Measurements from ENCODE around the gene NUCB2.

The NUCB2 gene

GRCh38 chr11:17376493-17376892, 100.0 kb downstream of the NUCB2 start:
- TF ChIP-seq EZH2phosphoT487 (IDR thresholded peaks at IDR 0.05; ENCODE audit: low read depth) (no peak), CTCF (IDR thresholded peaks at IDR 0.05; ENCODE audit: low read depth, low read length) (no peak)

GRCh38 chr11:17378655-17379054, 102.1 kb downstream of the NUCB2 start:
- Histone ChIP-seq H3K36me3 (replicated peaks; ENCODE audit: low read depth, low read length) (no peaks in the 10 kb centered on the region), H3K4me1 (ENCODE audit: low read length) (no peaks in the 10 kb centered on the region), H3K27ac (ENCODE audit: low read length) (no peak overlapping the region)

More at GRCh38 chr11:17376493-17376892, 100.0 kb downstream of the NUCB2 start:
- Histone ChIP-seq H3K79me2 (ENCODE audit: low read length) (no peaks in the 10 kb centered on the region), H3K36me3 (replicated peaks; ENCODE audit: low read depth, low read length) (no peaks in the 10 kb centered on the region), H4K20me1 (ENCODE audit: insufficient read depth, low read length) (no peaks in the 10 kb centered on the region), H3K9me3 (ENCODE audit: insufficient read depth, low read length) (peaks cover 22% of the 10 kb centered on the region), H3K27ac (ENCODE audit: low read length) (no peak overlapping the region), H3K4me3 (ENCODE audit: low read length) (no peak overlapping the region), H3K9ac (ENCODE audit: low read length) (no peak overlapping the region), H3K27me3 (ENCODE audit: low read depth, low read length) (peaks cover 40% of the 10 kb centered on the region), H2AFZ (ENCODE audit: low read depth, low read length) (no peak overlapping the region), H3K4me2 (ENCODE audit: low read length) (no peak overlapping the region), H3K4me1 (ENCODE audit: low read length) (no peaks in the 10 kb centered on the region)

GRCh38 chr11:17379383-17380180, 103.0 kb downstream of the NUCB2 start:
- Histone ChIP-seq H3K27ac (ENCODE audit: low read length) (no peak overlapping the region), H3K4me2 (ENCODE audit: low read length) (no peak overlapping the region), H3K9me3 (ENCODE audit: insufficient read depth, low read length) (0 out of 2 replicates have a peak, but pooled peaks cover 2% of the 10 kb centered on the region), H2AFZ (ENCODE audit: low read depth, low read length) (no peak overlapping the region), H3K36me3 (replicated peaks; ENCODE audit: low read depth, low read length) (no peaks in the 10 kb centered on the region), H3K79me2 (ENCODE audit: low read length) (no peaks in the 10 kb centered on the region), H3K4me3 (ENCODE audit: low read length) (no peak overlapping the region), H3K27me3 (ENCODE audit: low read depth, low read length) (peaks cover 46% of the 10 kb centered on the region), H3K9ac (ENCODE audit: low read length) (no peak overlapping the region), H3K4me1 (ENCODE audit: low read length) (no peaks in the 10 kb centered on the region), H4K20me1 (ENCODE audit: insufficient read depth, low read length) (peaks cover 10% of the 10 kb centered on the region)
- TF ChIP-seq CTCF (IDR thresholded peaks at IDR 0.05; ENCODE audit: low read depth, low read length) = no peak
- TF ChIP-seq EZH2phosphoT487 (IDR thresholded peaks at IDR 0.05; ENCODE audit: low read depth) = no peak

More at GRCh38 chr11:17378655-17379054, 102.1 kb downstream of the NUCB2 start:
- no peak overlapping the region for H3K4me2 ChIP-seq (ENCODE audit: low read length)
- no peaks in the 10 kb centered on the region for H3K79me2 ChIP-seq (ENCODE audit: low read length)
- TF ChIP-seq EZH2phosphoT487 (IDR thresholded peaks at IDR 0.05; ENCODE audit: low read depth) = no peak
- H2AFZ ChIP-seq (ENCODE audit: low read depth, low read length) = no peak overlapping the region
- H4K20me1 ChIP-seq (ENCODE audit: insufficient read depth, low read length) = peaks cover 2% of the 10 kb centered on the region; the same call in 1 of the 2 replicates
- peaks cover 44% of the 10 kb centered on the region for H3K27me3 ChIP-seq (ENCODE audit: low read depth, low read length)
- H3K9me3 ChIP-seq (ENCODE audit: insufficient read depth, low read length) = 0 out of 2 replicates have a peak, but pooled peaks cover 2% of the 10 kb centered on the region
- H3K4me3 ChIP-seq (ENCODE audit: low read length) = no peak overlapping the region
- H3K9ac ChIP-seq (ENCODE audit: low read length) = no peak overlapping the region

GRCh38 chr11:17381156-17381555, 104.6 kb downstream of the NUCB2 start:
- Histone ChIP-seq H3K27ac (ENCODE audit: low read length) (no peak overlapping the region), H3K4me1 (ENCODE audit: low read length) (no peaks in the 10 kb centered on the region), H3K79me2 (ENCODE audit: low read length) (no peaks in the 10 kb centered on the region), H3K9ac (ENCODE audit: low read length) (no peak overlapping the region), H3K4me3 (ENCODE audit: low read length) (no peak overlapping the region), H4K20me1 (ENCODE audit: insufficient read depth, low read length) (peaks cover 11% of the 10 kb centered on the region), H2AFZ (ENCODE audit: low read depth, low read length) (no peak overlapping the region), H3K36me3 (replicated peaks; ENCODE audit: low read depth, low read length) (no peaks in the 10 kb centered on the region), H3K9me3 (ENCODE audit: insufficient read depth, low read length) (0 out of 2 replicates have a peak, but pooled peaks cover 2% of the 10 kb centered on the region), H3K27me3 (ENCODE audit: low read depth, low read length) (peaks cover 47% of the 10 kb centered on the region), H3K4me2 (ENCODE audit: low read length) (no peak overlapping the region)
- no peak for TF ChIP-seq EZH2phosphoT487 (IDR thresholded peaks at IDR 0.05; ENCODE audit: low read depth)
- no peak for TF ChIP-seq CTCF (IDR thresholded peaks at IDR 0.05; ENCODE audit: low read depth, low read length)

Measured in OCI-LY3 (cell line).